Measurements from ENCODE around the gene TANGO2.

The TANGO2 gene

GRCh38 chr22:20026204-20026908, 5.4 kb downstream of the TANGO2 start:
- no peaks in the 10 kb centered on the region for H3K9me3 Mint-ChIP-seq
- no peaks in the 10 kb centered on the region for H3K36me3 Mint-ChIP-seq (ENCODE audit: low read depth)
- peaks cover 3% of the 10 kb centered on the region for H3K27me3 Mint-ChIP-seq (ENCODE audit: low read depth)
- peaks cover 9% of the 10 kb centered on the region for H3K4me1 Mint-ChIP-seq
- H3K27ac Mint-ChIP-seq, result no peak overlapping the region
- no peak for TF ChIP-seq CTCF (IDR thresholded peaks at IDR 0.05; ENCODE audit: unreplicated experiment in 3 of 3)
- H3K4me3 Mint-ChIP-seq, result no peak overlapping the region

GRCh38 chr22:20026996-20027601, 6.2 kb downstream of the TANGO2 start:
- Mint-ChIP-seq H3K4me3 (no peak overlapping the region), H3K4me1 (peaks cover 5% of the 10 kb centered on the region), H3K27ac (no peak overlapping the region), H3K27me3 (ENCODE audit: low read depth) (peaks cover 3% of the 10 kb centered on the region), H3K36me3 (ENCODE audit: low read depth) (no peaks in the 10 kb centered on the region), H3K9me3 (no peaks in the 10 kb centered on the region)
- no peak for TF ChIP-seq CTCF (IDR thresholded peaks at IDR 0.05; ENCODE audit: unreplicated experiment in 3 of 3)

DNA sequence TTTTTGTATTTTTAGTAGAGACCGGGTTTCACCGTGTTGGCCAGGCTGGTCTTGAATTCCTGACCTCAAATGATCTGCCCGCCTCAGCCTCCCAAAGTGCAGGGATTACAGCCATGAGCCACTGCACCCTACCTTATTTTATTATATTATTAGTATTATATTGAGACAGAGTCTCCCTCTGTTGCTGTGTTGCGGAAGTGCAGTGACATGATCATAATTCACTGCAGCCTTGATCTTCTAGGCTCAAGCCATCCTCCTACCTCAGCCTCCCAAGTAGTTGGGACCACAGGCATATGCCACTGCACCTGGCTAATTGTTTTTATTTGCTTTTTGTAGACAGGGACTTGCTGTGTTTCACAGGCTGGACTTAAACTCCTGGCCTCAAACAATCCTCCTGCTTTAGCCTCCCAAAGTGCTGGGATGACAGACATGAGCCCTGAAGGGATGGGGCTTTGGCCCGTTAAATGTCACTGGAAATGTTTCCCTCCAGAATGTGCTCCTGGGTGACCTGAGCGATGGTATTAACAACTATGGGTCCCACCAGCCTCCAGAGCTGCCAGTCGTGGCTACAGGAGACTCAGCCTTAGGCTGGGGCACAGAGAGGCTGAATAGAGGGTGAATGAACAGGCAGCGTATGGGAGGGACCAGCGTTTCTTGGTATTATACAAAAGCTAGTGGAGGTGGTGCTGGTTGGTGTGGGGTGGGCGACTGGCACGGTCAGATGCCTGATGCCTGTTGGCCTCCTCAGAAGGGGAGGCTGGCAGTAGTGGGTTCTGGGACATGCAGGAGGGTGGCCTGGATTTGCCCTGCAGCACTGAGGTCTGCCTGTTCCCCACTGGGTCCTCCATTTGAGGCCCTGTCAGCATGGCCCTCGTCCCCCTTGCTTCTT, 7.3 kb downstream of the TANGO2 start:
- Mint-ChIP-seq H3K36me3 (ENCODE audit: low read depth) (no peaks in the 10 kb centered on the region), H3K4me1 (no peaks in the 10 kb centered on the region), H3K9me3 (no peaks in the 10 kb centered on the region), H3K27me3 (ENCODE audit: low read depth) (peaks cover 3% of the 10 kb centered on the region), H3K27ac (no peak overlapping the region), H3K4me3 (no peak overlapping the region)
- no peak for TF ChIP-seq CTCF (IDR thresholded peaks at IDR 0.05; ENCODE audit: unreplicated experiment in 3 of 3)

- TF ChIP-seq CTCF (IDR thresholded peaks at IDR 0.05; ENCODE audit: unreplicated experiment in 3 of 3), result no peak
- H3K9me3 Mint-ChIP-seq, result no peaks in the 10 kb centered on the region
- no peak overlapping the region for H3K4me3 Mint-ChIP-seq
- H3K4me1 Mint-ChIP-seq, result no peaks in the 10 kb centered on the region
- no peaks in the 10 kb centered on the region for H3K36me3 Mint-ChIP-seq (ENCODE audit: low read depth)
- H3K27me3 Mint-ChIP-seq (ENCODE audit: low read depth), result no peaks in the 10 kb centered on the region
- H3K27ac Mint-ChIP-seq, result no peak overlapping the region
Measured at GRCh38 chr22:20028855-20029549, 8.1 kb downstream of the TANGO2 start.

GRCh38 chr22:20029550-20030225, 8.8 kb downstream of the TANGO2 start:
- no peak overlapping the region for H3K27ac Mint-ChIP-seq
- H3K27me3 Mint-ChIP-seq (ENCODE audit: low read depth), result no peaks in the 10 kb centered on the region
- H3K36me3 Mint-ChIP-seq (ENCODE audit: low read depth), result no peaks in the 10 kb centered on the region
- H3K9me3 Mint-ChIP-seq, result no peaks in the 10 kb centered on the region
- H3K4me1 Mint-ChIP-seq, result no peaks in the 10 kb centered on the region
- H3K4me3 Mint-ChIP-seq, result no peak overlapping the region
- TF ChIP-seq CTCF (IDR thresholded peaks at IDR 0.05; ENCODE audit: unreplicated experiment in 3 of 3), result no peak
